ENCODE results near the gene SEMA6C.
"Not testable (repeated sequence)": the region's sequence is repeated elsewhere in the genome, so short reads cannot be mapped to it uniquely, and the experiment has no call there.

The SEMA6C gene

GRCh38 chr1:151124763-151125403 is 21.5 kb downstream of the SEMA6C start:
- no peak for DNase-seq

- no peak for DNase-seq
Observed at GRCh38 chr1:151113877-151114276, 32.6 kb downstream of the SEMA6C start.

DNA sequence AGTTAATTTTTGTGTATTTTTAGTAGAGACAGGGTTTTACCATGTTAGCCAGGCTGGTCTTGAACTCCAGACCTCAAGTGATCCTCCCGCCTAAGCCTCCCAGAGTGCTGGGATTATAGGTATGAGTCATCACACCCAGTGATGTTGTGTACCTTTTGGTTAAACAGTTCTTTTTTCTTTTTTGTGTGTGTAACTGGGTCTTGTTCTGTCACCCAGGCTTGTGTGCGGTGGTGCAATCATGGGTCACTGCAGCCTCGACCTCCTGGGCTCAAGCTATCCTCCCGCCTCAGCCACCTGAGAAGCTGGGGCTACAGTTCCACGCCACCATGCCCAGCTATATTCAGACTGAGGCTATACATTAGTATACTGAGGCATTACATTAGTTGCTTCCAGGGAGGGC is 38.1 kb downstream of the SEMA6C start:
- DNase-seq, result no peak

- peak; percentile 33 to 53 (median 35) for DNase-seq
Observed at GRCh38 chr1:151106894-151107293, 39.5 kb downstream of the SEMA6C start.

DNA sequence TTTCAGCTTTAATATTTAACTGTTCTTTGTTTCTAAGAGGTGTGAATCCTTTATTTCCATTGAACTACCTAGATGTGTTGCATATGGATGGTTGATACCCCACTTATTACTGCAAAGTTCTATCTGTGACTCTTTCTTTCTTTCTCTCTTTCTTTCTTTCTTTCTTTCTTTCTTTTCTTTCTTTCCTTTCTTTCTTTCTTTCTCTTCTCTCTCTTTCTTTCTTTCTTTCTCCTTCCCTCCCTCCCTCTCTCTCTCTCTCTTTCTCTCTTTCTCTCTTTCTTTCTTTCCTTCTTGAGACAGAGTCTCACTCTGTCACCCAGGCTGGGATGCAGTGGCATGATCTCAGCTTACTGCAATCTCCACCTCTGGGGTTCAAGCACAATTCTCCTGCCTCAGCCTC is 41.8 kb downstream of the SEMA6C start:
- no peak for DNase-seq

GRCh38 chr1:151098126-151098525 is 48.3 kb downstream of the SEMA6C start:
- no peak for DNase-seq

DNA sequence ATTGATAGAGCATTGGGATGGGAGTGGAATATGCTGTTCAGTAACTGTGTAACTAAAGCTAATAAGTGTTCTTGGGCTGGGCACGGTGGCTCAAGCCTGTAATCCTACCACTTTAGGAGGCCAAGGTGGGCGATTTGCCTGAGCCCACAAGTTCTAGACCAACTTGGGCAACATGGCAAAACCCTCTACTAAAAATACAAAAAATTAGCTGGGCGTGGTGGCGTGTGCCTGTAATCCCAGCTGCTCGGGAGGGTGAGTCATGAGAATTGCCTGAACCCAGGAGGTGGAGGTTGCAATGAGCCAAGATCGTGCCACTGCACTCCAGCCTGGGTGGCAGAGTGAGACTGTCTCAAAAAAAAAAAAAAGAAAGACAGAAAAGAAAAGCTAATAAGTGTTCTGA is 49.0 kb downstream of the SEMA6C start:
- not testable (repeated sequence) for DNase-seq

- DNase-seq, result no peak
Observed at GRCh38 chr1:151085953-151086559, 60.4 kb downstream of the SEMA6C start.

All from suppressor macrophage treated with lipopolysaccharide for 1 hour (primary cell).